SW480 (cell line): ENCODE results near the gene NOL3.

Experiments used
- DNase-seq: peaks from one replicate; pipeline ENCODE4 v3.0.0-alpha.2; 2016; ENCODE audit warnings: low spot score

NOL3 gene

DNA sequence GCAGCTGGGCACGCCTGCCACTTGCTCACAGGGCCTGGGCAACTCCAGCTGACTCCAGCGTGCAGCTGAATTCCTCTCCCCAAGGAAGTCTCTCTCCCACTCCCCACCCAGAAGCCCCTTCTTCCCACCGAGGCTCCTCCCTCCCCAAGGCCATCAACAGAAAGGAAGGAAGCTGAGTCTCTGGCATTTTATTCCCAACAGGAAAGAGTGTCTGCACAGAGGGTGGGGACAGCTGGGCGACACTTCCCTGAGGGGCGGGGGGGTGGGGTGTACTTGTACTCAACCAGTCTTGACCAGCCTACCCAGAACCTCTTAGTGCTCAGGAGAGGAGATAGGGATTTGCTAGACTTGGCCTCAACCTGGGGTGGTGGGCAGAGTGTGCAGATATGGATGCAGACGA, 19.7 kb downstream of the NOL3 start, which contains the start of gene EXOC3L1:
Gene EXOC3L1 (minus strand): TSS at position 96 of the 400 bp plus-strand sequence. CDS start 460 bp downstream, outside the sequence.
- no peak for DNase-seq

DNA sequence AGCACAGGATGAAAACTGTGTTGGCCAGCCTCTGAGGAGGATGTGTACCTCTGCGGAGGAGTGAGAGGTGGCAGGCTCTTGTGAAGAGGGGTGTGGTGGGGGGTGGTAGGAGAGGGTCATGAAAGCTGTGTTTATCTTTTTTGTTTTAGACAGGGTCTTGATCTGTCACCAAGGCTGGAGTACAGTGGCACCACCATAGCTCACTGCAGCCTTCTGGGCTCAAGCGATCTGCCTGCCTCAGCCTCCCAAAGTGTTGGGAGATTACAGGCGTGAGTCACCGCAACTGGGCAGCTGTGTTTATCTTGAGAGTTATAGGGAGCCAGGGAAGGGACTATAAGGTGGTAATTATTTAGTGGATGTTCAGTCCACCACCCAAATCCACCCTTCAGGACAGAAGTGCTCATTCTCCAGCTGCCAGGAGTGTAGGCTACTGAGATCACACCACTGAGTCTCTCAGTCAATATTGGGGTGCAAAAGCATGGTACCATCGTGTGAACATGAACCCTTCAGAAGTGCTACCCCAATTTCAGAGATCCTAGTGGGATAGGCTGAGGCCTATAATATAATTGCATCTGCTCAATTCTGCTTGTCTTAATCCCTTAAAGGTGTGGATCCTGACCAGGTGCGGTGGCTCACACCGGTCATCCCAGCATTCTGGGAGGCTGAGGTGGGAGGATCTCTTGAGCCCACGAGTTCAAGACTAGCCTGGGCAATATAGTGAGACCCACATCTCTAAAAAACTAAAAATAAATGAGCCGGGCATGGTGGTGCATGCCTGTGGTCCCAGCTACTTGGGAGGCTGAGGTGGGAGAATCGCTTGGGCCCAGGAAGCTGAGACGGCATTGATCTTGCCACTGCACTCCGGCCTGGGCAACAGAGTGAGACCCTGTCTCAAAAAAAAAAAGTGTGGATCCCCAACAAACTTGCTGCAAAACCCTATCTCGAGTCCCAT, 20.4 kb downstream of the NOL3 start:
- DNase-seq: no peak

DNA sequence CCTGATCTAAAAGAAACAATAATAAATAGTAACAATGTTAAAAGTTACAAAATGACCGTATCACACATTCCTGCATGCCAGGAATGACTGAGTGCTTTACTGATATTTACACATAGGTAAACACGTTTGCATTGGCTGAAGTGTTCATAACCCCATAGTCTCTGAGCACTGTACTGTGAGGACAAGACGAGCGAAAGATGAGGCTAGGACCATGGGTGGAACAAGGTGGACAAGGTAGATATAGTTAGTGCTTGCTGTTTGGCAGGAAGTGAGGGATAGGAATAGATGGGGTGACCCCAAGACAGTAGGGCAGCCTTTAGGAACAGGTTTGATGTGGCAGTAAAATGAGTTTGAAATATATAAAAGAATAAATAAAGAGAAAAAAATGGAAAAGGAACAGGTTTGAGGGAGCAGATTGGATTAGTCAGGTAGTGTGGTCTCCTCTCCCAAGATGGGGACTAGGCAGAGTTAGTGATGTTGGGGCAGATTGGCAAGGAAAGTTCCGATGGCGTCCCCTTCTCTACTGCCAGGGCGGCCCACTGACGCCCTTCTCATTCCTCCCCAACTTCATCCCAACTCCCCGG, 21.2 kb downstream of the NOL3 start:
- DNase-seq: no peak

DNA sequence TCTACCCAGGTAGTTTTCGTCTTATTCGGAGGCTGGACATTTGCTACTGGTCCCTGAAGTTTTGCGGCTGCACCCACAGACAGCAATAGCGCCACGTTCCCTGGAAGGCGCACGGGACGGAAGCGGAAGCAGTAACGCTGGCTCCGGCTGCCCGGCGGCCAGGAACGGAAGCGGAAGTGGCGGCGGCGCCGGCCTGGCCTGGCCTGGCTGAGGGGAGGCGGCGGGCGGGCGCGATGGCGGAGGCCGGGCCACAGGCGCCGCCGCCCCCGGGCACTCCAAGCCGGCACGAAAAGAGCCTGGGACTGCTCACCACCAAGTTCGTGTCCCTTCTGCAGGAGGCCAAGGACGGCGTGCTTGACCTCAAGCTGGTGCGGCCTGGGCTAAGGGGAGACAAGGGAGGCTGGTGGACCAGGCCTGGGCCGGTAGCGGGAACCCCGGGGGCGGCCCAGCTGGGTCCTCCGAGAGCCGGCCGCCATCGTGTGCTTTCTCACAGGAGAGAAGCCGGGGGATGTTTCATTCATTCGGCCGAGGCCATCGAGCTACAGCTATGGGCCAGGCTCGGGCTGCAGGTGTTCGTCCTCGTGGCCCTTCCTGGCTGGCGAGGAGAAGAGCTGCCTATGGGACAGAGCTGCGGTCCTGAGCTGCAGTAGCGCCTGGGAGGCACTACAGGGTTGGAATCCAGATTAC, 21.8 kb downstream of the NOL3 start, which contains the start of gene E2F4:
Gene E2F4 (plus strand): TSS at position 161 of the 687 bp plus-strand sequence. CDS start 73 bp downstream, at position 234.
- peak; percentile 87 for DNase-seq

DNA sequence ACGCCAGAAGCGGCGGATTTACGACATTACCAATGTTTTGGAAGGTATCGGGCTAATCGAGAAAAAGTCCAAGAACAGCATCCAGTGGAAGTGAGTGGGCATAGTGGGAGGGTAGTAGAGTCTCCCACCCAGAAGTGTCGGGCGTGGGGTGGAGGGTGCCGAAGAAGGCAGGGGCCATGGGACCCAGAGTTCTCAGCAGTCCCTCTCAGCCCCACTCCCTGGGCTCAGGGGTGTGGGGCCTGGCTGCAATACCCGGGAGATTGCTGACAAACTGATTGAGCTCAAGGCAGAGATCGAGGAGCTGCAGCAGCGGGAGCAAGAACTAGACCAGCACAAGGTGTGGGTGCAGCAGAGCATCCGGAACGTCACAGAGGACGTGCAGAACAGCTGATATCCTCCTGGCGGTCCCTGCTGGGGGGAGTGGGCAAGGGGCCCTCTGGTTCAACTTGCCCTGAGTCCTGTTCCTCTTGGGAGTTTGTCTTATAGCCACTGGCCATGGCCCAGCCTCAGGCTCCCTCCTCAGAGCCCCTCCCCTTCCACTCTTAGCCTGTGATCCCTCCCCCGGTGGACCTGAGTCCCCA, 22.5 kb downstream of the NOL3 start:
- DNase-seq: no peak

DNA sequence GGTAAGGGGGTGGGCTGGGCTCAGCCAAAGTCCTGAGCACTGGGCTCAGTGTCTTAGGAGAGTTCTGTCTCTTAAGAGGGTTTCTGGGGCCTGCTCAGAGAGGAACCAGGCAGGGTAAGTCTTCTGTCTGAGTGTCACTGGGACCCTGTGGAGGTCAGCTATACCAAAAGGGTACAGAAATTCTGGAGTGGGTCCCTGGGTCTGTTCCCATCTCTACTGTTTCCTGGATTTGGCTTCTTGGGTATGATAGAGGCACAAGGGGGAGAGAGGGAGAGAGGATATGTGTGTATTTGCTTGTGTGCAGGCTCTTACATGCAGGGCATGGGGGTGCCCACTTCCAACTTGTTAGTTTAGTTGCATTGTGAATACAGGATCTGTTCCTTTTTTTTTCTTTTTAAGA, 23.2 kb downstream of the NOL3 start:
- DNase-seq: no peak

DNA sequence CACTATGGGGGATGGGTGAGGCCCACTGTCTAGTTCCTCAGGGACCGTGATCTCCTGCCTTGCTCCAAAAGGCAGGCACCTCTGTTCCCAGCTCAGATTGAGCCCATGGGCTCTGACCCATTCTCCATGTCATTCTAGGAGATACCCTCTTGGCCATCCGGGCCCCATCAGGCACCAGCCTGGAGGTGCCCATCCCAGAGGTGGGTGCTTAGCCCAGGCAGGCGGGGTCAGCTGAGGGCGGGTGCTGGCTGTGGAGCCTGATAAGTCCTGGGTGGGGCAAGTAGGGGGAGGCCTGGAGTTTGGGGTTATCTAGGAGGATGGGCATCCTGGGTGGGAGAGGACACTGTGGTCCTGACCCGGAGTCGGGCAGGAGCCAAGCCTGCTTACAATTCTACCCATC, 23.9 kb downstream of the NOL3 start:
- DNase-seq: no peak

DNA sequence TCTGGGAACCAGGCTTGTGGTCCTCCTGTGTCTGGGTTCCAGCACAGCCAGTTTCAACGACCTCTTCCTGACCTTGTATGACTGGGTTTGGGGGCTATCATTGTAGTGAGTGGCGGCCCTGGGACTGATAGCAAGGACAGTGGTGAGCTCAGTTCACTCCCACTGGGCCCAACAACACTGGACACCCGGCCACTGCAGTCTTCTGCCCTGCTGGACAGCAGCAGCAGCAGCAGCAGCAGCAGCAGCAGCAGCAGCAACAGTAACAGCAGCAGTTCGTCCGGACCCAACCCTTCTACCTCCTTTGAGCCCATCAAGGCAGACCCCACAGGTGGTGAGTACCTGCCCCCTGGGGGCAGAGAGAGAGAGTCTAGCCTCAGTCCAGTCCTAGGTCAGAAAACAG, 25.3 kb downstream of the NOL3 start:
- DNase-seq: no peak

DNA sequence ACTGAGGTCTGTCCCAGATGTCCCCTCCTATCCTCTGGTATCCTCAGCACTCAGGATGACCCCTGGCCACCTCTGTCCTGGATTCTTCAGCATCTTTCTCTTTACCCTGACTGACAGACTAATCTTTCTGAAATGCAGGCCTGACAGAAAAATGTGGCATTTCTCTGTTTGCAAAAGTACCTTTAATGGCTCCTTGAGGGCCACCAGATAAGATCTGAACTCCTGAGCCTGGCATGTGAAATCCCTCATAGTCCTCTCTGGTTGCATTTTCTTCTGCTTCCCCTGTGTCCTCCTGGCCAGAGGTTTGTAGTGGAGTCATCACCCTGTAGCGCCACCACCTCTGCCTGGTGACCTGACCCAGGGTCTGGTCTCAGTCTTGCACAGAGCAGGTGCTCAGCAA, 26.5 kb downstream of the NOL3 start:
- DNase-seq: no peak

DNA sequence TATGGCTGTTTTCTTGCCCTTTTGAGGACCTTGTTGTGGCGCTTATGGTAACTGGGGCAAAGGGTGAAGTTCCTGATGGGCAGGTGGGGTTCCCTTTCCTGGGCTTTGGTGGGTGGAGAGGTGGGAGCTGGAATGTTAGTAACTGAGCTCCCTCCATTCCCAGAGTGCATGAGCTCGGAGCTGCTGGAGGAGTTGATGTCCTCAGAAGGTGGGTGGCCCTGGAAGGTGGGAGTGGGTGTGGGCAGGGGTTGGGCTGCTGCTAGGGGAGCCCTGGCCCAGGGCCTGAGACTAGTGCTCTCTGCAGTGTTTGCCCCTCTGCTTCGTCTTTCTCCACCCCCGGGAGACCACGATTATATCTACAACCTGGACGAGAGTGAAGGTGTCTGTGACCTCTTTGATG, 27.4 kb downstream of the NOL3 start:
- DNase-seq: no peak

DNA sequence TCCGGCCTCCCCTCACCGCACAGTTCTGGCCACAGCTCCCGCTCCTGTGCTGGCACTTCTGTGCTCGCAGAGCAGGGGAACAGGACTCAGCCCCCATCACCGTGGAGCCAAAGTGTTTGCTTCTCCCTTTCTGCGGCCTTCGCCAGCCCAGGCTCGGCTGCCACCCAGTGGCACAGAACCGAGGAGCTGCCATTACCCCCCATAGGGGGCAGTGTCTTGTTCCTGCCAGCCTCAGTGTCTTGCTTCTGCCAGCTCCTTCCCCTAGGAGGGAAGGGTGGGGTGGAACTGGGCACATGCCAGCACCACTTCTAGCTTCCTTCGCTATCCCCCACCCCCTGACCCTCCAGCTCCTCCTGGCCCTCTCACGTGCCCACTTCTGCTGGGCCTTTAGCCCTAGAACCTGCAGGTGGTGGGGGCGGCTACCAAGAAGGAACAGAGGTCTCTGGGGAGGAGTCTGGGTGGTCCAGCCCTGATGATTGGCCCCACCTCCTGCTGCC, 27.9 kb downstream of the NOL3 start:
- peak; percentile 52 for DNase-seq

DNA sequence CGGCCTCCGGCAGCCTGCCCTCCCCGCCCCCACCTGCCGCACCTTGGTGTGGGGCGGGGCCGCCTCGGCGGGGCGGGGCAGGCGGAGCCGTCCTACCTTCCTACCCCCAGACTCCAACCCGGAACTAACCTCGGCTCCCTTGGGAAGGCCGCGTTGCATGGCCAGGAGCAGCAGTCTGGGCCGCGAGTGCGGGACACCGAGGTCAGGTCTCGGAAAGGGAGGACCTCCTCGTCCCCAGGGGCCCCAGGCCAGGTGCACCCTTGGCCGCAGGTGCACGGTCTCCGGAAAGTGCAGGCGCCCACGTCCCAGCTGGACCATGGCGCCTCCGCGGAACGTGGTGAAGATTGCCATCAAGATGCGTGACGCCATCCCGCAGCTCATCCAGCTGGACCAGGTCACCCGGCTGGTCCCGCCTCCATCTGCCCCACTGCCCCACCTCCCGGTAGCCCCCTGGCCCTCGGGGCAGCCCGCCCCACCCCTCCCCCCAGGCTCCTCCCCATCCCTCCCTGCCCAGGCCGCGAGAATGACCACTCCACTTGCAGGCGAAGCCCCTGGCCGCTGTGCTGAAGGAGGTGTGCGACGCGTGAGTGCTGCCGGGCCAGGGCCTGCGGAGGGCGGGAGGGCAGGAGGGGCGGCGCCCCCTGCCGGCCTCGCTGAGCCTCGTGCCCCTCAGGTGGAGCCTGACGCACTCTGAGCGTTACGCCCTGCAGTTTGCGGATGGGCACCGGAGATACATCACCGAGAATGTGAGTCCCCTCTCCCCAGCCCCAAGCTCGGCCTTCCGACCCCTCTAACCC, 28.9 kb downstream of the NOL3 start, which contains the start of gene ELMO3:
Gene ELMO3 (plus strand): TSS at position 121 of the 797 bp plus-strand sequence. CDS start 196 bp downstream, at position 317.
- peak; percentile 69 for DNase-seq

DNA sequence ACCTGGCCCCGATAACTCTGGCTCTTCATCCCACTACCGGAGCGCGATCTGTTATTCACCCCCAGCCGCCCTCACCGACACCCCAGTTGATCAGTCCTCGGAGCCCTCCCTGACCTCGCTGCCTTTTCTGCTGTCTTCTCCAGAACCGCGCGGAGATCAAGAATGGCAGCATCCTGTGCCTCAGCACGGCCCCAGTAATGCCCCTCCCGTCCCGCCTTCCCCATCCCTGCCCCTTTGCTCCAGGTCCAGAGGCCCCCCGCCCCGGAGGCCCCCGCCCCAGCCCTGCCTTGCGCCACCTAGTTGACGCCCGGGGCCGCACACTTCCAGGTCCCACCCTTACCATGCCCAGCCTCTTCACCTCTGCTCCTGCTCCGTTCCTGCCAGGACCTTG, 29.5 kb downstream of the NOL3 start:
- DNase-seq: no peak

DNA sequence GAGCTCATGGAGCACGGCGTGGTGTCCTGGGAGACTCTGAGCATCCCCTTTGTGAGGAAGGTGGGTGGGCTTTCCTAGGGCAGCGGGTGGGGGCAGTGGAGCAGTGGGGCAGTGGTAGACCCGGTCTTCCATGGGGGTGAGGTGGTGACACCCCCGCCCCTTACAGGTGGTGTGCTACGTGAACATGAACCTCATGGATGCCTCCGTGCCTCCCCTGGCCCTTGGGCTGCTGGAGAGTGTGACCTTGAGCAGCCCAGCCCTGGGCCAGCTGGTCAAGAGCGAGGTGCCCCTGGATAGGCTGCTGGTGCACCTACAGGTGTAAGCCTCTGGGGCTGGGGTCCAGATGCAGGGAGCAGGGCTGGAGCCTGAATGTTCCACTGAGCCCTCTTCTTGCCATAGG, 30.2 kb downstream of the NOL3 start:
- DNase-seq: no peak

DNA sequence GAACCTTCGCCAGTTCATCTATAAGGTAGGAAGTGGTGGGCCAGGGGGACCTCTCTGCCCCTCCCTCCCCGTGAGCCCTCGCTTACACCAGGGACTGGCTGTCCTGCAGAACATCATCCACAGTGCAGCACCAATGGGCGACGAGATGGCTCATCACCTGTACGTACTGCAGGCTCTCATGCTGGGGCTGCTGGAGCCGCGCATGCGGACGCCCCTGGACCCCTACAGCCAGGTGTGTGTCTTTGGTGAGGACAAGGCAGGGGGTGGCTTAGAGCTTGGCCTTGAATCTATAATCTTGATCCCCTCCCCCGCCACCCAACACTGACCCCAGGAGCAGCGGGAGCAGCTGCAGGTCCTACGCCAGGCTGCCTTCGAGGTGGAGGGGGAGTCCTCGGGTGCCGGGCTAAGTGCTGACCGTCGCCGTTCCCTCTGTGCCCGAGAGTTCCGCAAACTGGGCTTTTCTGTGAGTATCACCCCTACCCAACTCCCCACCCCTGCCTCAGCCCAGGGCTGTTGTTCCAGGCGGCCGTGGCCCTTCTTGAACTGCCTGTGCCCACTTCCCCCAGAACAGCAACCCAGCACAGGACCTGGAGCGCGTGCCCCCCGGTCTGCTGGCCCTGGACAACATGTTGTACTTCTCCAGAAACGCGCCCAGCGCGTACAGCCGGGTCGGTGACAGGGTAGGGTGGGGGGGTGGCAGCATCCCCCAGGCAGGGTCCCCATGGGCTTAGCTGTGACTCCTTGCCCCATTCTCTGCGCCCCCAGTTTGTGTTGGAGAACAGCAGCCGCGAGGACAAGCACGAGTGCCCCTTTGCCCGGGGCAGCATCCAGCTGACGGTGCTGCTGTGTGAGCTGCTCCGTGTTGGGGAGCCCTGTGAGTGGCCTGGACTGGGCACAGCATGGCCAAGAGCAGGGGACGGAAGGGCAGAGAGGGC, 31.3 kb downstream of the NOL3 start:
- DNase-seq: no peak

DNA sequence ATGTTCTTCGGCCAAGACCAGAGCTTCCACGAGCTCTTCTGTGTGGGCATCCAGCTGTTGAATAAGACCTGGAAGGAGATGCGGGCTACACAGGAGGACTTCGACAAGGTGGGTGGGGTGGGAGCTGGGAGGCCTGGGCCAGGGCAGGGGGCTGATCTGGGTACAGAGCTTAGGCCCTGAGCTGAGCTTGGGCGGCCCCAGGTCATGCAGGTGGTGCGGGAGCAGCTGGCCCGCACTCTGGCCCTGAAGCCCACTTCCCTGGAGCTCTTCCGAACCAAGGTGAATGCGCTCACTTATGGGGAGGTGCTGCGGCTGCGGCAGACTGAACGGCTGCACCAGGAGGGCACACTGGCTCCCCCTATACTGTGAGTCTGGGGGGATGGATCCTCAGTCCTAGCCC, 32.1 kb downstream of the NOL3 start:
- DNase-seq: no peak

DNA sequence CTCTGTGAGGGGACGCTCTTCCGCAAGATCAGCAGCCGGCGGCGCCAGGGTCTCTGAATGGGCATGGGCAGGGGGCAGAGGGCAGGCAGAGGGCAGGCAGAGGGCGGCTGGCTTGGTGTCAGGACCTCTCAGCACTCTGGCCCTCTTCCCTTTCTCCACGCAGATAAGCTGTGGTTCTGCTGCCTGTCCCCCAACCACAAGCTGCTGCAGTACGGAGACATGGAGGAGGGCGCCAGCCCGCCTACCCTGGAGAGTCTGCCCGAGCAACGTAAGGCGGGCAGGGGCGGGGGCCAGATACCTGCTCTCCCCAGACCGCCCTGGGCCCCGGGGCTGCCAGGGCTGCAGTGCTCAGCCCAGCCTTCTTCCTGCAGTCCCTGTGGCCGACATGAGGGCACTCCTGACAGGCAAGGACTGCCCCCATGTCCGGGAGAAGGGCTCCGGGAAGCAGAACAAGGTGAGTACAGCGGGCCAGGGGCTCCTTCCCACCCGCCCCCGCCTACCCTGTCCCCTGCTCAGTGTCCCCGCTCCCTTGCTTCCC, 32.7 kb downstream of the NOL3 start:
- DNase-seq: no peak

DNA sequence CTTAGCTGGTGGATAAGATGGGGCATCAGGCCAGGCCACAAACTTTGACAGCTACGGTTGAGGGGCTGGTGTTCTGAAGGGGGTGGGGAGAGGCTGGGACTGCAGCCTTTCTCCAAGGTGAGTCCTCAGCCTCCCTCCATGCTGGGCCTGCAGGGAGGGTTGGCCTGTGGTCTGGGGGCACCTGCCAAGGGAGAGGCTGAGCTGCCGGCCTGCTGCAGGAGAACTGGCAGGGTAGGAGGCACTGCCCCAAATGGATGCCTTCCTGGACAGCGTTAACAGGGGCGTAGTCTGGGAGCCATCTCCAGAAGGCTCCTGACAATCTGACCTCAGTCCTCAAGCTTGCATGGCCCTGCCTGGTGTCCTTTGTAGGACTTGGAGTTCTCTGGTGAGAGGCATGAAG, 33.7 kb downstream of the NOL3 start:
- no peak for DNase-seq

DNA sequence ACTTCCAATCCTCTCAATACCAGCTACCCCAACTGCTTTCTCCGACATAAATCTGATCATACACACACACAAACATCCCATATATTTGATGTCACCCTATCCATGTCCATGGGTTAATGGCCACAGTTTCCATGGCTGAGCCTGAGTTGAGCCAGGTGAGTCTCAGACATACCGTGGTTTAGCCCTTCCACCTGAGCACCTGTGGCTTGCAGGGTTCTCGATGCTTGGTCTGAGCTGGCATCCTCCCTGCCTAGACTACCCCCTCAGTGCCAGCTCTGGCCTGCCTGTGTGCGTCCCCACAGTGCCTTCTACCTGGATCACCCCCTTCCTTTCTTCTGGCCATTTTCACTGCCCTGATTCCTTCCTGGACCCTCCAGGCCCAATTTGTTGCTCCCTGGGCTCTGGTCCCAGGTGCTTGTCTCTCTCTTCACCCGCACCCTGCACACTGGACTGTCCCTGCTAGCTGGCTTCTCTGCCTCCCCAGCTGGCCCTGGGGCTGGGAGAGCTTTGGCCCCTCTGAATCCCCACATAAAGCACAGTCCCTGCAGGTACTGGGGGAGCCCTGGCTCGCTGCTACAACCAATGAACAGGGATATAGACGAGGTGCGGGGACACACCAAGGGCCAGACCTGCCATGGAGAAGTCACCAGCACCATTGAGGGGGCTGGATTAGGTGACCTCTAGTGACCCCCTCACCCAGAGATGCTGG, 35.9 kb downstream of the NOL3 start:
- no peak for DNase-seq
